Activated T-helper 1 cell treated with anti-CD3 and anti-CD28 coated beads, Interleukin-12 subunit alpha, Interleukin-12 subunit beta, Interleukin-2, Interleukin-4 antibody, amounts not matched to agents 30 ng/mL and 10 ng/mL and 1 ng/mL, durations not matched to agents 14 hours and 24 hours and 36 hours (primary cell): ENCODE data around the gene U2AF2. TPM values are rescaled to one million over a fixed set of nuclear protein-coding genes. Genes with fewer than 3 reads are reported as not detected.

Experiments used
- DNase-seq: peaks from one replicate; pipeline ENCODE4 v3.0.0; 2021; ENCODE audit warnings: low spot score
- H3K27ac Mint-ChIP-seq: one replicate; pipeline ENCODE4 v1.8.0; 2021; ENCODE audit warnings: mild to moderate bottlenecking, mixed read lengths
- H3K27me3 Mint-ChIP-seq: one replicate; pipeline ENCODE4 v1.8.0; 2022; ENCODE audit warnings: mild to moderate bottlenecking, moderate library complexity, mixed read lengths; ENCODE audit not compliant: insufficient read depth
- H3K36me3 Mint-ChIP-seq: one replicate; pipeline ENCODE4 v1.8.0; 2021; ENCODE audit warnings: low read depth, mixed read lengths
- H3K4me1 Mint-ChIP-seq: one replicate; pipeline ENCODE4 v1.8.0; 2021; ENCODE audit warnings: low read depth, mixed read lengths
- H3K4me3 Mint-ChIP-seq: one replicate; pipeline ENCODE4 v1.8.0; 2021; ENCODE audit warnings: mild to moderate bottlenecking, moderate library complexity, mixed read lengths
- H3K9me3 Mint-ChIP-seq: one replicate; pipeline ENCODE4 v1.8.0; 2021; ENCODE audit warnings: mixed read lengths
- intact Hi-C: fragments of 100-400 bp; cut with micrococcal nuclease; formaldehyde crosslinking; loops from one replicate; pipeline ENCODE4 v1.15.1; 2024
- total RNA-seq: library from RNA; stranded (reverse); gene quantifications from 2 replicates; pipeline ENCODE4 v1.2.3, GENCODE V29; 2022

The U2AF2 gene
- total RNA-seq, 1 donor from 2014 or later: 384 TPM

DNA sequence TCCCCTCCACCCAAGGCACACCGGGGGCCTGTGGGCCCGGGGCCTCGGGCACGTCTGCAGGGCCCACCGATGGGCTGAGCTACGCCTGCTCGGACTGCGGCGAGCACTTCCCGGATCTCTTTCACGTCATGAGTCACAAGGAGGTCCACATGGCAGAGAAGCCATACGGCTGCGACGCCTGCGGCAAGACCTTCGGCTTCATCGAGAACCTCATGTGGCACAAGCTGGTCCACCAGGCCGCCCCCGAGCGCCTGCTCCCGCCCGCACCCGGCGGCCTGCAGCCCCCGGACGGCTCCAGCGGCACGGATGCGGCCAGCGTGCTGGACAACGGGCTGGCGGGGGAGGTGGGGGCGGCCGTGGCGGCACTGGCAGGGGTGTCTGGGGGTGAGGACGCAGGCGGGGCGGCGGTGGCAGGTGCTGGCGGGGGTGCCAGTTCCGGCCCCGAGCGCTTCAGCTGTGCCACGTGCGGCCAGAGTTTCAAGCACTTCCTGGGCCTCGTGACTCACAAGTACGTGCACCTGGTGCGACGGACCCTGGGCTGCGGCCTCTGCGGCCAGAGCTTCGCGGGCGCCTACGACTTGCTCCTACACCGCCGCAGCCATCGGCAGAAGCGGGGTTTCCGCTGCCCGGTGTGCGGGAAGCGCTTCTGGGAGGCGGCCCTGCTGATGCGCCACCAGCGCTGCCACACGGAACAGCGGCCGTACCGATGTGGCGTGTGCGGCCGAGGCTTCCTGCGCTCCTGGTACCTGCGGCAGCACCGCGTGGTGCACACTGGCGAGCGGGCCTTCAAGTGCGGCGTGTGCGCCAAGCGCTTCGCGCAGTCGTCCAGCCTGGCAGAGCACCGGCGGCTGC, 39.1 kb upstream of the U2AF2 start:
- intact Hi-C loops: no loop called here
- DNase-seq: no peak
- peaks cover 12% of the 10 kb centered on the region for H3K36me3 Mint-ChIP-seq
- H3K27ac Mint-ChIP-seq: no peak overlapping the region
- peaks cover 7% of the 10 kb centered on the region for H3K4me1 Mint-ChIP-seq
- no peaks in the 10 kb centered on the region for H3K27me3 Mint-ChIP-seq
- H3K9me3 Mint-ChIP-seq: no peaks in the 10 kb centered on the region
- no peak overlapping the region for H3K4me3 Mint-ChIP-seq

DNA sequence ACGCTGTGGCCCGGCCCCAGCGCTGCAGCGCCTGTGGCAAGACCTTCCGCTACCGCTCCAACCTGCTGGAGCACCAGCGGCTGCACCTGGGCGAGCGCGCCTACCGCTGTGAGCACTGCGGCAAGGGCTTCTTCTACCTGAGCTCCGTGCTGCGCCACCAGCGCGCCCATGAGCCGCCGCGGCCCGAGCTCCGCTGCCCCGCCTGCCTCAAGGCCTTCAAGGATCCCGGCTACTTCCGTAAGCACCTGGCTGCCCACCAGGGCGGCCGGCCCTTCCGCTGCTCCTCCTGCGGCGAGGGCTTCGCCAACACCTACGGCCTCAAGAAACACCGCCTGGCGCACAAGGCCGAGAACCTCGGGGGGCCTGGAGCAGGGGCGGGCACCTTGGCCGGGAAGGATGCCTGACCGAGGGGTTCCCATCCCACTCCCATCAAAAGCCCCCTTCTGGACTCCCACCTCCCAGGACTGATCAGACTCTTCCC, 38.4 kb upstream of the U2AF2 start:
- H3K27ac Mint-ChIP-seq: no peak overlapping the region
- H3K9me3 Mint-ChIP-seq: no peaks in the 10 kb centered on the region
- DNase-seq: no peak

DNA sequence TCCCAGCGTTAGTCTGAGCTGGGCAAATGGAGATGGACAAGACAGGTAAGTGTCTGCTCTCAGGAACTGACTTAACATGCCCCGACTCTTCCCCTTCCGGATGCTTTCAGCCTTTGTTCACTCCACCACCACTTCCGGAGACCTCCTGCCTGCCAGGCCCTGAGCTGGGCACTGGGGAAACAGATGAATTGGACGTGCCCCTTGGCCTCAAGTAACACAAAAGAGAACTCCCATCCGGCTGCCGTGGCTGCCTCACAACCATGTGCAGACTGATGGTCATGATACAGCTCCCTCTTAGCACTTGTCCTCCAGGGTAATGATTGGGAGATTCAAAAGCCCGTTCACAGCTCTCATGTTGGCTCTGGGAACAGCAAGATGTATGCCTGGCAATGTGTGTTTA, 37.4 kb upstream of the U2AF2 start:
- no peaks in the 10 kb centered on the region for H3K9me3 Mint-ChIP-seq
- DNase-seq: no peak
- peaks cover 12% of the 10 kb centered on the region for H3K36me3 Mint-ChIP-seq
- H3K27me3 Mint-ChIP-seq: no peaks in the 10 kb centered on the region
- intact Hi-C loops: no loop called here
- no peak overlapping the region for H3K4me3 Mint-ChIP-seq
- peaks cover 11% of the 10 kb centered on the region for H3K4me1 Mint-ChIP-seq
- H3K27ac Mint-ChIP-seq: no peak overlapping the region

More for the DNA sequence above, 38.4 kb upstream of the U2AF2 start:
- H3K27me3 Mint-ChIP-seq: no peaks in the 10 kb centered on the region
- H3K36me3 Mint-ChIP-seq: peaks cover 12% of the 10 kb centered on the region
- H3K4me1 Mint-ChIP-seq: peaks cover 11% of the 10 kb centered on the region
- intact Hi-C loops: no loop called here
- no peak overlapping the region for H3K4me3 Mint-ChIP-seq

GRCh38 chr19:55618426-55618825, 36.4 kb upstream of the U2AF2 start:
- DNase-seq: no peak
- Mint-ChIP-seq H3K36me3 (peaks cover 10% of the 10 kb centered on the region), H3K4me3 (no peak overlapping the region), H3K27me3 (no peaks in the 10 kb centered on the region), H3K4me1 (peaks cover 13% of the 10 kb centered on the region), H3K27ac (no peak overlapping the region), H3K9me3 (no peaks in the 10 kb centered on the region)
- intact Hi-C loops: no loop called here

- Mint-ChIP-seq H3K36me3 (peaks cover 10% of the 10 kb centered on the region), H3K27ac (no peak overlapping the region), H3K27me3 (no peaks in the 10 kb centered on the region), H3K4me3 (no peak overlapping the region), H3K9me3 (no peaks in the 10 kb centered on the region), H3K4me1 (peaks cover 21% of the 10 kb centered on the region)
- DNase-seq: no peak
- intact Hi-C loops: no loop called here
These were observed 35.5 kb upstream of the U2AF2 start for GRCh38 chr19:55619286-55619685.

GRCh38 chr19:55620410-55621204, 34.2 kb upstream of the U2AF2 start:
- no peaks in the 10 kb centered on the region for H3K27me3 Mint-ChIP-seq
- intact Hi-C loops: loop anchor here (10.0 kb wide), 1 partner anchor 536 kb away; no protein-coding TSS in a partner anchor
- DNase-seq: no peak
- H3K4me3 Mint-ChIP-seq: no peak overlapping the region
- peaks cover 30% of the 10 kb centered on the region for H3K4me1 Mint-ChIP-seq
- no peaks in the 10 kb centered on the region for H3K9me3 Mint-ChIP-seq
- H3K36me3 Mint-ChIP-seq: peaks cover 10% of the 10 kb centered on the region
- no peak overlapping the region for H3K27ac Mint-ChIP-seq

DNA sequence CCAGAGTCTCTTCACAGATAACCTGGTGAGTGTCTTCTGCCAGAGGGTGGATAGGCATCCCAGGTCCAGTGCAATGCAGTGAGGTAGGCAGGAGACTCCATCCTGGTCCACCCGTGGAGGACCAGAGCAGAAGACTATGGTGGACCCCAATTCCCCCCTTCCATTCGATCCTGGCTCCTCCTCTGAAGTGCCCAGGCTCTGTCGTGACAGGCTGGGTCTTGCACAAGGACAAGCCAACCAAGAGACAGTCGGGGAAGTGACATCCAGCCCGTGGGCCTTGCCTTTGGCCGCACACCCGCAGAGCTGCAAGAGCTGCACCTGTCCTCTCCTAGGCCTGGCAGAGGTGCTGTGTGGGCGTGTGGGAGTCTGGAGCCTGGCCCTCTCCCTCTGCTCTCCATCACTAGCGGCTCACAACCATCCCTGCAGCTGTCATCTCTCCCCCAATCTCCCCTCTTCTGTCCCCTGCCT, 33.6 kb upstream of the U2AF2 start:
- Mint-ChIP-seq H3K9me3 (no peaks in the 10 kb centered on the region), H3K27me3 (peaks cover under 1% of the 10 kb centered on the region), H3K4me3 (no peak overlapping the region), H3K36me3 (peaks cover 10% of the 10 kb centered on the region), H3K27ac (no peak overlapping the region), H3K4me1 (peaks cover 35% of the 10 kb centered on the region)
- DNase-seq: no peak
- intact Hi-C loops: loop anchor here (10.0 kb wide), 1 partner anchor 536 kb away; no protein-coding TSS in a partner anchor

- intact Hi-C loops: loop anchor here (10.0 kb wide), 1 partner anchor 537 kb away; no protein-coding TSS in a partner anchor
- H3K27ac Mint-ChIP-seq: no peak overlapping the region
- H3K4me3 Mint-ChIP-seq: no peak overlapping the region
- H3K27me3 Mint-ChIP-seq: peaks cover 4% of the 10 kb centered on the region
- H3K4me1 Mint-ChIP-seq: peaks cover 40% of the 10 kb centered on the region
- H3K9me3 Mint-ChIP-seq: no peaks in the 10 kb centered on the region
- DNase-seq: no peak
- H3K36me3 Mint-ChIP-seq: peaks cover 7% of the 10 kb centered on the region
These were observed 33.1 kb upstream of the U2AF2 start for GRCh38 chr19:55621673-55622231.

DNA sequence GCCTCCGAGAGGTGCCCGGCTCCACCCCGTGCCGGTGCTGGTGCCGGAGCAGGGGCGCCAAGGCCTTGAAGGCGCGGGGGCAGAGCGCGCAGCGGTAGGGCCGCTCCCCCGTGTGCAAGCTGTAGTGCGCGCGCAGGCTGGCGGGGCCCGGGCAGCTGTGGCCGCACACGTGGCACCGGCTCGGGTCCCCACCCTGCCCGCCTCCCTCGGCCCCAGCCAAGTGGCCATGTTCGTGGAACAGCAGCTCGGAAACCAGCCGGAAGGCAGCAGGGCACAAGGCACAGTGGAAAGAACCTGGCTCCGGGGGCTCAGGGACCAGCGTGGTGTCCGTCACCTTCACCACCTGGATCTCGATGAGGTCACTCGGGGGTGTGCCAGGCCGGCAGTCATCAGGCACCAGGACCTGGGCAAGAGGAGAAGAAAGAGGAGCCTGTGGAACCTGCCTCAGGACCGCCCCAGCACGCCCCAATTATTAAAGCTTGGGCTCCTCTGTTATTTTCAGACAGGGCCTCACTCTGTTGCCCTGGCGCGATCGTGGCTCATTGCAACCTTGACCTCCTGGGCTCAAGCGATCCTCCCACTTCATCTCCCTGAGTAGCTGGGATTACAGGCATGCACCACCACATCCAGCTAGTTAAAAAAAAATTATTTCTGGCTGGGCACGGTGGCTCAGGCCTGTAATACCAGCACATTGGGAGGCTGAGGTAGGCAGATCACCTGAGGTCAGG, 32.4 kb upstream of the U2AF2 start:
- Mint-ChIP-seq H3K36me3 (peaks cover 4% of the 10 kb centered on the region), H3K9me3 (no peaks in the 10 kb centered on the region), H3K4me3 (no peak overlapping the region), H3K27me3 (peaks cover 7% of the 10 kb centered on the region), H3K4me1 (peaks cover 46% of the 10 kb centered on the region), H3K27ac (no peak overlapping the region)
- intact Hi-C loops: loop anchor here (10.0 kb wide), 1 partner anchor 538 kb away; no protein-coding TSS in a partner anchor
- DNase-seq: no peak

DNA sequence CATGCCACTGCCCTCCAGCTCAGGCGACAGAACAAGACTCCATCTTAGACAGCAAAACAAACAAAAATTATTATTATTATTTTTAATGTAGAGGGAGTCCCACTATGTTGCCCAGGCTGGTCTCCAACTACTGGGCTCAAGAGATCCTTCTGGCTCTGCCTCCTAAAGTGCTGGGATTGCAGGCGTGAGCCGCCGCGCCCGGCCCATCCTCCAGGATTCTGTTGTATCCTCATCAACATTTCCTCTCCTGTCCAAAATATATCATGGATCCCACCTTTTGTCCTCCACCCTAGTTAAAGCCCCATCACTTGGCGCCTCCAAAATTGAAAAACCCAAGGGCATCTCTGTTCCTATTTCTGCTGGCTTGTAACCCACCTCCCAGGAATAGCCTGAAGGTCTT, 31.7 kb upstream of the U2AF2 start:
- Mint-ChIP-seq H3K4me1 (peaks cover 46% of the 10 kb centered on the region), H3K4me3 (no peak overlapping the region), H3K27me3 (peaks cover 10% of the 10 kb centered on the region), H3K27ac (no peak overlapping the region), H3K36me3 (no peaks in the 10 kb centered on the region), H3K9me3 (no peaks in the 10 kb centered on the region)
- DNase-seq: no peak
- intact Hi-C loops: loop anchor here (10.0 kb wide), 1 partner anchor 538 kb away; no protein-coding TSS in a partner anchor

- intact Hi-C loops: loop anchor here (10.0 kb wide), 1 partner anchor 539 kb away; no protein-coding TSS in a partner anchor
- Mint-ChIP-seq H3K27me3 (peaks cover 14% of the 10 kb centered on the region), H3K4me1 (peaks cover 46% of the 10 kb centered on the region), H3K27ac (no peak overlapping the region), H3K36me3 (no peaks in the 10 kb centered on the region), H3K9me3 (no peaks in the 10 kb centered on the region), H3K4me3 (peak overlapping the region; percentile 90)
- no peak for DNase-seq
These were observed 31.3 kb upstream of the U2AF2 start for GRCh38 chr19:55623561-55623960.
